ENCODE data around the gene HACD3. TPM values are rescaled to one million over a fixed set of nuclear protein-coding genes. Genes with fewer than 3 reads are reported as not detected.

The HACD3 gene
- total RNA-seq, 4 donors from 2014 or later: 19.1 to 29.6 (median 24.8) TPM

DNA sequence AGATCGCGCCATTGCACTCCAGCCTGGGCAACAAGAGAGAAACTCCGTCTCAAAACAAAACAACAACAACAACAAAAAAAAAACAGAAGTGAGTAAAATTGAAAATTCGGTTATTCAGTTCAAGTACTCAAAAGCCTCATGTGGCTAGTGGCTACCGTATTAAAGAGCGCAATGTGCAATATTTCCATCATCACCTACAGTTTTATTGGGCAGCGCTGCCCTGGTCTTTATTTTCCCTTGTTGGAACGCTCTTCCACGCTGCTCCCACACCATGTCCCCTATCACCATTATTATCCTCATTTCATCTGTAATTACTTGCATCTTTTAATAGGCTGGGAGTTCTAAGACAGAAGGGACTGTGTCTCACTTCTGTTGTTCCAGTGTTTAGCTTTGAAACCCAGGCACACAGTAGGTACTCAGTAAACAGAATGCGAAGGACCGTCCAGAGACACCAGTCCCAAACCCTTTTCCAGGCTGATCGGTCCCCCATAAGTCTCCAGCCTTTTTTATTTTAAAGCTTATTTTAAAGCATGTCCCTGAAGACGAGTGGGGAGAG, 423 bp upstream of the HACD3 start:
- Histone ChIP-seq H3K36me3 (no peaks in the 10 kb centered on the region), H3K27ac (replicated peaks in 1 of 4) (peak overlapping the region; percentile 70 to 83 (median 82)), H3K4me3 (peak overlapping the region; percentile 71 to 95 (median 90)), H3K27me3 (no peaks in the 10 kb centered on the region), H3K9me3 (no peaks in the 10 kb centered on the region), H3K4me1 (peaks cover 3 to 31% (median 26%) of the 10 kb centered on the region in 4 donors)
- intact Hi-C loops (cut with DNase I): loop anchor here (5.0 kb wide), 1 partner anchor 82 kb away; the partner anchor contains the start of gene INTS14
- DNase-seq (ENCODE audit: extremely low spot score): no peak
- WGBS: 42% methylated on average over 13 of the region's 13 CpGs
- TF ChIP-seq POLR2AphosphoS5 (IDR thresholded peaks at IDR 0.05): no peak
- TF ChIP-seq EP300 (IDR thresholded peaks at IDR 0.05): no peak
- no peak for TF ChIP-seq POLR2A (IDR thresholded peaks at IDR 0.05; ENCODE audit: low read depth)
- TF ChIP-seq, protein P1, sequence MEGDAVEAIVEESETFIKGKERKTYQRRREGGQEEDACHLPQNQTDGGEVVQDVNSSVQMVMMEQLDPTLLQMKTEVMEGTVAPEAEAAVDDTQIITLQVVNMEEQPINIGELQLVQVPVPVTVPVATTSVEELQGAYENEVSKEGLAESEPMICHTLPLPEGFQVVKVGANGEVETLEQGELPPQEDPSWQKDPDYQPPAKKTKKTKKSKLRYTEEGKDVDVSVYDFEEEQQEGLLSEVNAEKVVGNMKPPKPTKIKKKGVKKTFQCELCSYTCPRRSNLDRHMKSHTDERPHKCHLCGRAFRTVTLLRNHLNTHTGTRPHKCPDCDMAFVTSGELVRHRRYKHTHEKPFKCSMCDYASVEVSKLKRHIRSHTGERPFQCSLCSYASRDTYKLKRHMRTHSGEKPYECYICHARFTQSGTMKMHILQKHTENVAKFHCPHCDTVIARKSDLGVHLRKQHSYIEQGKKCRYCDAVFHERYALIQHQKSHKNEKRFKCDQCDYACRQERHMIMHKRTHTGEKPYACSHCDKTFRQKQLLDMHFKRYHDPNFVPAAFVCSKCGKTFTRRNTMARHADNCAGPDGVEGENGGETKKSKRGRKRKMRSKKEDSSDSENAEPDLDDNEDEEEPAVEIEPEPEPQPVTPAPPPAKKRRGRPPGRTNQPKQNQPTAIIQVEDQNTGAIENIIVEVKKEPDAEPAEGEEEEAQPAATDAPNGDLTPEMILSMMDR (IDR thresholded peaks at IDR 0.05): no peak

DNA sequence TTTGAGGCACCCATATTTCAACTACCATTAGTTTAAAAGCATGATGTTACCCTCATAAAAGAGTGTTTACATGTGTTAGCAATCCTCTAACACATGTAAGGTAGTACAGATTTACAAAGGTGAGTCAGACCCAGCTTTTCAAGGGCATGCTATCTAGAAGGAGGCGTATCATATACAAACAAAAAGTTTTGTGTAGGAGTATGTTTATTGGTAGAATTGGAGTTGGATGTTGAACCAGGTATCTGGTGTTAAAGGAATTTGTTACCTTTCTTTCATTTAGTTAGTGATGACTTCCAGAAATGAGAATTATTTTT, 2.4 kb downstream of the HACD3 start:
- peaks cover 3 to 31% (median 26%) of the 10 kb centered on the region in 4 donors for H3K4me1 ChIP-seq
- no peaks in the 10 kb centered on the region for H3K9me3 ChIP-seq
- TF ChIP-seq, protein P1 (IDR thresholded peaks at IDR 0.05): no peak
- TF ChIP-seq EP300 (IDR thresholded peaks at IDR 0.05) (no peak), POLR2AphosphoS5 (IDR thresholded peaks at IDR 0.05) (no peak), POLR2A (IDR thresholded peaks at IDR 0.05; ENCODE audit: low read depth) (no peak)
- no peak overlapping the region for H3K4me3 ChIP-seq
- H3K27me3 ChIP-seq: no peaks in the 10 kb centered on the region
- H3K27ac ChIP-seq (replicated peaks in 1 of 4): no peak overlapping the region
- intact Hi-C loops (cut with DNase I): loop anchor here (5.0 kb wide), 1 partner anchor 80 kb away; the partner anchor contains the start of gene INTS14
- no peaks in the 10 kb centered on the region for H3K36me3 ChIP-seq
- DNase-seq (ENCODE audit: extremely low spot score): no peak
- WGBS: 68% methylated on average over 1 of the region's 1 CpG

DNA sequence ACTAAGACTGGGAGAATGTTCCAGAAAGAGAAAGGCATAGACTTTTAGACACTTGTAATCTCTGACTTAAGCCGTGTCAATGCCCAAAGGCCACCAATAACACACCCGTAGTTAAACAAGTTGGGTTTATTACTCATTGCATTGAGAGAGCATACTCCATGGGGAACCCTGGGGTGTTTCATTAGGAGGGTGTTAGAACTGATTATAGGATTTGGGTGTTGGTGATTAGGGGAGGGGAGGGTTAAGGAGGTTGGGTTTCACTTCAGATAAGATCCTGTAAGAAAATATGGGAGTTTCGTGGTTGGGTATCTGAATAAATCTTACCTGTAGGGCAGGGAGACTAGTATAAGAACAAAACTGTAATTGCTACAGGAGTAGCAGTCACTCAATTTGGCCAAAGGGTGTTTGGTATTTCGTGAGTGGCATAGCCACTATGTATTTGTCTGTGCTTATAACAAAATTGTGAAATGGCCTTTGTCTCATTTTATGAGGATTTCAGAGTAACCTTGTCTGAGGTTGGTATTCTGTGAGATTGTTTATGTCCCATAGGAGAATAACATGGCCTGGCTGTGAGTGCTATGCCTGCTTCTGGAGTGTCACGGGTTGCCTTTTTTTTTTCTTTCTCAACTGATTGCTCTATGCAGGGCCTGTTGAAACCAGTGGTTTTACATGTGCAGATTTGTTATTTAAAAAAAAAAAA, 2.9 kb downstream of the HACD3 start:
- H3K27ac ChIP-seq (replicated peaks in 1 of 4): no peak overlapping the region
- no peaks in the 10 kb centered on the region for H3K27me3 ChIP-seq
- peaks cover 3 to 31% (median 26%) of the 10 kb centered on the region in 4 donors for H3K4me1 ChIP-seq
- TF ChIP-seq EP300 (IDR thresholded peaks at IDR 0.05): no peak
- TF ChIP-seq POLR2A (IDR thresholded peaks at IDR 0.05; ENCODE audit: low read depth): no peak
- no peak for TF ChIP-seq POLR2AphosphoS5 (IDR thresholded peaks at IDR 0.05)
- TF ChIP-seq, protein P1 (IDR thresholded peaks at IDR 0.05): no peak
- no peak for DNase-seq (ENCODE audit: extremely low spot score)
- H3K4me3 ChIP-seq: no peak overlapping the region
- no peaks in the 10 kb centered on the region for H3K9me3 ChIP-seq
- 77% methylated on average over 5 of the region's 5 CpGs for WGBS
- no peaks in the 10 kb centered on the region for H3K36me3 ChIP-seq
- intact Hi-C loops (cut with DNase I): loop anchor here (5.0 kb wide), 1 partner anchor 79 kb away; the partner anchor contains the start of gene INTS14

DNA sequence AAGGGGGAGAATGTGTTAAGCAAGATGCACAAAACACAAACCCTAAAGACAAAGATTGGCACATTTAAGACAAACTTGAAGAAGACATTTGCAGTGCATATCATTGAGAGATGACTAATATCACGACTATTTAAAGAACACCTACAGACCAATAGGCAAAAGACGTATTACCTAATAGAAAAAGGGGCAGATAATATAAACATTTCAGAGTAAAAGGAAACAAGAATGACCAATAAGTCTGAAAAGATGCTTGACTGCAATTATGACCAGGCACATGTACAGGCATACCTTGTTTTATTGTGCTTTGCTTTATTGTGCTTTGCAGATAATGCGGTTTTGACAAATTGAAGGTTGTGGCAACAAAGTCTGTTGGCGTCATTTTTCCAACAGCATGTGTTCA, 4.9 kb downstream of the HACD3 start:
- H3K9me3 ChIP-seq: no peaks in the 10 kb centered on the region
- intact Hi-C loops (cut with DNase I): no loop called here
- peaks cover 0 to 26% (median 18%) of the 10 kb centered on the region in 4 donors for H3K4me1 ChIP-seq
- no peak for TF ChIP-seq POLR2AphosphoS5 (IDR thresholded peaks at IDR 0.05)
- TF ChIP-seq, protein P1 (IDR thresholded peaks at IDR 0.05): no peak
- DNase-seq (ENCODE audit: extremely low spot score): no peak
- H3K36me3 ChIP-seq: no peaks in the 10 kb centered on the region
- H3K27ac ChIP-seq (replicated peaks in 1 of 4): no peak overlapping the region
- H3K4me3 ChIP-seq: no peak overlapping the region
- 82% methylated on average over 4 of the region's 4 CpGs for WGBS
- H3K27me3 ChIP-seq: no peaks in the 10 kb centered on the region
